Loucy (cell line): ENCODE results near the gene RAB11FIP3.

Source experiments
- CTCF ChIP-seq: fragments of 200-600 bp; sonication (generic); conservative IDR thresholded peaks from 2 replicates; pipeline ENCODE4 v1.5.1; 2014; ENCODE audit warnings: mild to moderate bottlenecking, antibody characterized with exemption, low read length
- EZH2phosphoT487 ChIP-seq: fragments of 200-600 bp; IDR thresholded peaks from 2 replicates; pipeline ENCODE4 v1.6.1; 2018; ENCODE audit warnings: antibody characterized with exemption, mild to moderate bottlenecking, moderate library complexity, borderline replicate concordance

DNA sequence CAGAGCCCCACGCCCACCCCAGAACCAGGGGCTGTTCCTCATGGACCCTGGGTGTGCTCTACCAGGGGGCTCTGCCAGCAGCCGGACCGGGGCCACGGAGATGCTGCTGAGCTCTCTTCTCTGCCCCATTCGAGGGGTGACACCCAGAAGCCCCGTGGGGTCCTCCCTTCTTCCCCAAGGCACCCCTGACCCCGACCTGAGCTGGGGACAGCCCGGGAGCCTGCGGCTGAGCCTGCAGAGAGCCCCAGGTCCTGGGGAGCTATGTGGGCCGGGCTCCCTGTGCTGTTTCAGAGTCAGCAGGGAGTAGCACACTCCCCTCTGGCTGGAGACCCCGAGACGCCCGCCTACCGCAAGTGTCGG, 133.6 kb downstream of the RAB11FIP3 start:
- TF ChIP-seq CTCF (no peak), EZH2phosphoT487 (no peak)
